H9 (cell line): ENCODE data around the gene HOXD12. TPM values are rescaled to one million over a fixed set of nuclear protein-coding genes. Genes with fewer than 3 reads are reported as not detected.
A peak's percentile ranks its signal among the peaks of the same experiment; 100 is the strongest.

Experiments
- DNase-seq: peaks from one replicate; pipeline ENCODE4 v3.0.0-alpha.2; 2017
- H2AFZ ChIP-seq: one replicate; pipeline ENCODE4 v1.6.1; 2013; ENCODE audit warnings: mild to moderate bottlenecking, low read length, control low read depth, moderate library complexity
- H2AK5ac ChIP-seq: 2 replicates; pipeline ENCODE4 v1.6.1; 2013; ENCODE audit warnings: low read length, control low read depth, mixed read lengths; ENCODE audit not compliant: insufficient read length
- H2BK120ac ChIP-seq: one replicate; pipeline ENCODE4 v1.6.1; 2013; ENCODE audit warnings: low read depth, mild to moderate bottlenecking, low read length, control low read depth, inconsistent platforms; ENCODE audit not compliant: poor library complexity, severe bottlenecking
- H2BK12ac ChIP-seq: 2 replicates; pipeline ENCODE4 v1.6.1; 2013; ENCODE audit warnings: low read length, control low read depth, mixed read lengths, low read depth; ENCODE audit not compliant: insufficient read length
- H2BK15ac ChIP-seq: 2 replicates; pipeline ENCODE4 v1.6.1; 2013; ENCODE audit warnings: low read depth, low read length, control low read depth
- H2BK20ac ChIP-seq: one replicate; pipeline ENCODE4 v1.6.1; 2013; ENCODE audit warnings: low read depth, mild to moderate bottlenecking, low read length, control low read depth, inconsistent platforms; ENCODE audit not compliant: poor library complexity, severe bottlenecking
- H2BK5ac ChIP-seq: 2 replicates; pipeline ENCODE4 v1.6.1; 2013; ENCODE audit warnings: low read length, control low read depth, mixed read lengths; ENCODE audit not compliant: insufficient read length
- H3K14ac ChIP-seq: 2 replicates; pipeline ENCODE4 v1.6.1; 2013; ENCODE audit warnings: low read length, control low read depth; ENCODE audit not compliant: insufficient read depth
- H3K18ac ChIP-seq: 2 replicates; pipeline ENCODE4 v1.6.1; 2013; ENCODE audit warnings: low read depth, mild to moderate bottlenecking, mixed read lengths, low read length, control low read depth; ENCODE audit not compliant: insufficient read length
- H3K23ac ChIP-seq: 2 replicates; pipeline ENCODE4 v1.6.1; 2013; ENCODE audit warnings: low read length, control low read depth, mixed read lengths, low read depth; ENCODE audit not compliant: insufficient read length
- H3K23me2 ChIP-seq: 2 replicates; pipeline ENCODE4 v1.6.1; 2013; ENCODE audit warnings: low read depth, mild to moderate bottlenecking, mixed read lengths, low read length, control low read depth; ENCODE audit not compliant: insufficient read length, poor library complexity, severe bottlenecking
- H3K27ac ChIP-seq: 2 replicates; pipeline ENCODE4 v1.5.1; 2013; ENCODE audit warnings: low read length, control low read depth, mixed read lengths, low read depth; ENCODE audit not compliant: insufficient read length
- H3K27me3 ChIP-seq: 2 replicates; pipeline ENCODE4 v1.6.1; 2013; ENCODE audit warnings: low read length, control low read depth, inconsistent platforms; ENCODE audit not compliant: insufficient read depth
- H3K4ac ChIP-seq: 2 replicates; pipeline ENCODE4 v1.6.1; 2013; ENCODE audit warnings: low read depth, mild to moderate bottlenecking, control low read depth, inconsistent platforms, low read length, moderate library complexity
- H3K4me1 ChIP-seq: 2 replicates; pipeline ENCODE4 v1.6.1; 2013; ENCODE audit warnings: low read length, control low read depth, inconsistent platforms; ENCODE audit not compliant: insufficient read depth
- H3K4me2 ChIP-seq: 2 replicates; pipeline ENCODE4 v1.6.1; 2013; ENCODE audit warnings: low read length, control low read depth, mixed read lengths; ENCODE audit not compliant: insufficient read length, insufficient read depth
- H3K56ac ChIP-seq: 2 replicates; pipeline ENCODE4 v1.6.1; 2013; ENCODE audit warnings: low read depth, mild to moderate bottlenecking, mixed read lengths, low read length, control low read depth; ENCODE audit not compliant: insufficient read length
- H3K79me1 ChIP-seq: 2 replicates; pipeline ENCODE4 v1.6.1; 2013; ENCODE audit warnings: low read depth, mild to moderate bottlenecking, moderate library complexity, low read length, control low read depth, inconsistent platforms; ENCODE audit not compliant: insufficient read depth, poor library complexity, severe bottlenecking
- H3K79me2 ChIP-seq: 2 replicates; pipeline ENCODE4 v1.6.1; 2013; ENCODE audit warnings: low read length, control low read depth, inconsistent platforms; ENCODE audit not compliant: insufficient read depth
- H3K9ac ChIP-seq: 2 replicates; pipeline ENCODE4 v1.6.1; 2013; ENCODE audit warnings: low read length, control low read depth, mixed read lengths; ENCODE audit not compliant: insufficient read length; ENCODE audit errors: extremely low read depth
- H3K9me3 ChIP-seq: one replicate; pipeline ENCODE4 v1.6.1; 2013; ENCODE audit warnings: low read depth, low read length, inconsistent platforms; ENCODE audit not compliant: control insufficient read depth
- H3T11ph ChIP-seq: one replicate; pipeline ENCODE4 v1.6.1; 2013; ENCODE audit warnings: mild to moderate bottlenecking, low read length, control low read depth, inconsistent platforms
- H4K20me1 ChIP-seq: one replicate; pipeline ENCODE4 v1.6.1; 2013; ENCODE audit not compliant: control insufficient read depth, insufficient read length, insufficient read depth
- H4K5ac ChIP-seq: 2 replicates; pipeline ENCODE4 v1.6.1; 2013; ENCODE audit warnings: low read depth, mild to moderate bottlenecking, mixed read lengths, low read length, control low read depth; ENCODE audit not compliant: insufficient read length
- H4K8ac ChIP-seq: replicated peaks from 2 replicates; pipeline ENCODE4 v1.6.1; 2013; ENCODE audit warnings: low read length, control low read depth, mixed read lengths, low read depth; ENCODE audit not compliant: insufficient read length
- H4K91ac ChIP-seq: 2 replicates; pipeline ENCODE4 v1.6.1; 2013; ENCODE audit warnings: low read depth, mild to moderate bottlenecking, moderate library complexity, mixed read lengths, low read length, control low read depth; ENCODE audit not compliant: insufficient read length
- H3K27ac Mint-ChIP-seq, 3 experiments: 2 replicates in 2 of 3; 3 replicates in 1 of 3; pipeline ENCODE4 v1.8.0; 2020 to 2021; ENCODE audit warnings: mixed read lengths in 3 of 3, mild to moderate bottlenecking in 1 of 3, moderate library complexity in 1 of 3
- H3K27me3 Mint-ChIP-seq: 2 replicates; pipeline ENCODE4 v1.8.0; 2021; ENCODE audit warnings: low read depth, mild to moderate bottlenecking, moderate library complexity, mixed read lengths
- H3K36me3 Mint-ChIP-seq, 3 experiments: 2 replicates in 2 of 3; 3 replicates in 1 of 3; pipeline ENCODE4 v1.8.0; 2020 to 2021; ENCODE audit warnings: low read depth in 3 of 3, mixed read lengths in 3 of 3; ENCODE audit not compliant: insufficient read depth in 1 of 3
- H3K4me1 Mint-ChIP-seq, 2 experiments: 2 replicates each; pipeline ENCODE4 v1.8.0; 2020; ENCODE audit warnings: mixed read lengths in 2 of 2
- H3K4me3 Mint-ChIP-seq, 2 experiments: 2 replicates in 1 of 2; 3 replicates in 1 of 2; pipeline ENCODE4 v1.8.0; 2020 to 2021; ENCODE audit warnings: mild to moderate bottlenecking in 2 of 2, mixed read lengths in 2 of 2, moderate library complexity in 1 of 2
- H3K9me3 Mint-ChIP-seq, 2 experiments: 2 replicates in 1 of 2; 3 replicates in 1 of 2; pipeline ENCODE4 v1.8.0; 2020; ENCODE audit warnings: mild to moderate bottlenecking in 2 of 2, mixed read lengths in 2 of 2, moderate library complexity in 1 of 2
- CTCF ChIP-seq: fragments of 200-600 bp; sonication (generic); conservative IDR thresholded peaks from 3 replicates; pipeline ENCODE4 v1.8.0; 2021; ENCODE audit warnings: antibody characterized with exemption, mild to moderate bottlenecking
- WGBS: extraction: QIAGEN DNeasy Blood & Tissue Kit; methylation state at CpG from one replicate; pipeline ENCODE4 v1.1.7; 2013; ENCODE audit warnings: missing lambda C conversion rate, low lambda C conversion rate, mixed read lengths; ENCODE audit not compliant: insufficient read length; ENCODE audit errors: extremely low coverage; 5-methylcytosine and 5-hydroxymethylcytosine counted together
- total RNA-seq: library from RNA; stranded (reverse); gene quantifications from 2 replicates; pipeline ENCODE4 v1.2.1, GENCODE V29; 2021

HOXD12 gene
- total RNA-seq, 1 experiment from 2014 or later: not detected

GRCh38 chr2:176122052-176122682, 22.6 kb downstream of the HOXD12 start:
- Histone ChIP-seq H3K4me2 (no peak overlapping the region), H3K4me1 (no peaks in the 10 kb centered on the region), H3K9ac (no peak overlapping the region), H3K56ac (no peak overlapping the region), H2BK5ac (no peak overlapping the region), H3K4ac (no peak overlapping the region), H3K23ac (no peak overlapping the region), H2AK5ac (no peak overlapping the region), H2BK12ac (no peak overlapping the region), H3K9me3 (no peaks in the 10 kb centered on the region), H4K91ac (no peak overlapping the region), H4K8ac (no peak overlapping the region), H4K20me1 (peaks cover 4% of the 10 kb centered on the region), H2BK15ac (no peak overlapping the region), H3K14ac (no peak overlapping the region), H3K27me3 (peaks cover 95% of the 10 kb centered on the region), H3K23me2 (peaks cover 2% of the 10 kb centered on the region), H2BK120ac (no peak overlapping the region), H2AFZ (no peak overlapping the region), H3K18ac (no peak overlapping the region), H3K79me1 (no peaks in the 10 kb centered on the region), H3K27ac (no peak overlapping the region), H2BK20ac (no peak overlapping the region), H4K5ac (no peak overlapping the region), H3K79me2 (no peaks in the 10 kb centered on the region), H3T11ph (no peak overlapping the region)
- no peak overlapping the region for H3K27ac Mint-ChIP-seq
- no peak for TF ChIP-seq CTCF
- peaks cover 99% of the 10 kb centered on the region for H3K27me3 Mint-ChIP-seq
- peak overlapping the region; percentile 45 to 77 for H3K4me3 Mint-ChIP-seq
- WGBS: no CpG with 5 or more reads among the region's 47 CpGs
- DNase-seq: no peak
- peaks cover 2 to 14% of the 10 kb centered on the region in 2 experiments for H3K9me3 Mint-ChIP-seq
- H3K4me1 Mint-ChIP-seq: peaks cover 0 to 8% of the 10 kb centered on the region in 2 experiments; a peak in 2 of 4 replicates
- no peaks in the 10 kb centered on the region; a peak in 1 of 7 replicates for H3K36me3 Mint-ChIP-seq
